ENCODE results near the gene PACRG. TPM values are rescaled to one million over a fixed set of nuclear protein-coding genes. Genes with fewer than 3 reads are reported as not detected.

Gene PACRG
- total and polyA plus RNA-seq, 2 experiments from 2014 or later = 0.17 to 0.68 TPM

DNA sequence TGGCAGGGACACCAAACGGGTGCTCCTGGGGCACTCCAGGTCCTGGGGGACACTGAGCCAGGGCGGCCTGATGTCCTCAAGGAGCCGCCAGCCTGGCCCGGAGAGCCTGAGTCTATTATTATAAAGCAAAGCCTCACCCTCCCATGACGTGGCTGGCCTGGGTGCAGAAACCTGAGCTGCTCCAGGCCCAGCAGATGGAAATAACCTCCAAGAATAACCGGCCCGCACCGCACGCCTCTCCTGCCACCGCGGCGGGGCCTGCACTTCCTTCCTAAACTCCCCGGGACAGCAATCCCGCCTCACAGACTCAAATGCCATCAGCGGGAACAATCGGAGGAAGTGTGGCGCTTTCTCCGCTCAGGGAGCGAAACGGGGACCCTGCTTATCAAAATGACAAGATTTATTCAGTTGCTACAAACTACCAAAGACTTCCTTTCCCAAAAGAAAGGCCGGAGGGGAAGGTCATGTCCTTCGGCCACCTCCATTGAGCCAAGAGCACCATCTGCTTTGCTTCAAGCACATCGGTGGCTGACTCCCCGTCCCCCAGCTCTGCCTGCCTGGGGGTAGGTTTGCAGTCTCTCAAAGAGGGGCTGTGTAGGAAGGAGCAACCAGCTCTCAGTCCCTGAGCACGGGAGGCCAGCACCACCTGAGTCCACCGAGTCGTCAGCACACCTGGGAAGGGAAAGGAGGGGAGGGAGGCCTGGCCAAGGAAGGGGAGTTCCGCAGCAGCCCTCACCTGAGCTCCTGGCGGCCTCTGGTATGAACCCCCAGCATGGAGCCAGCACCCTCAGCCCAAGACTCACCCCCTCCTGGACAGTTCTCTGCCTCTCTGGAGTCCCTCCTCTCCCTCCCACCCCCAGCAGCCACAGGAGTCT lies 608.1 kb downstream of the PACRG start:
- Mint-ChIP-seq H3K4me3 (no peak overlapping the region), H3K27me3 (ENCODE audit: insufficient read depth, low read depth, poor library complexity) (peaks cover 20% of the 10 kb centered on the region), H3K4me1 (peaks cover 19% of the 10 kb centered on the region), H3K27ac (no peak overlapping the region), H3K9me3 (no peaks in the 10 kb centered on the region; the same call in 2 of the 3 replicates), H3K36me3 (ENCODE audit: low read depth) (no peaks in the 10 kb centered on the region)
- no peaks in the 10 kb centered on the region for H3K79me2 ChIP-seq (replicated peaks; ENCODE audit: insufficient read depth)
- H3F3A ChIP-seq (replicated peaks; ENCODE audit: low read depth) = no peaks in the 10 kb centered on the region
- H3K4me1 ChIP-seq (ENCODE audit: insufficient read depth) = peaks cover 13% of the 10 kb centered on the region; the same call in 1 of the 2 replicates
- DNase-seq (ENCODE audit: low spot score) (peak; percentile 25), ATAC-seq (peak; percentile 59)
- no peaks in the 10 kb centered on the region for H3K27me3 ChIP-seq (ENCODE audit: insufficient read depth)
- no peaks in the 10 kb centered on the region for H4K20me1 ChIP-seq (replicated peaks; ENCODE audit: insufficient read depth)
- H3K4me2 ChIP-seq = no peak overlapping the region; the same call in 1 of the 2 replicates
- no peak overlapping the region for H3K27ac ChIP-seq (ENCODE audit: low read depth)
- H3K36me3 ChIP-seq (ENCODE audit: insufficient read depth) = no peaks in the 10 kb centered on the region
- no peak overlapping the region for H3K4me3 ChIP-seq
- H2AFZ ChIP-seq = peak overlapping the region; percentile 90
- H3K9me2 ChIP-seq (ENCODE audit: insufficient read depth) = no peaks in the 10 kb centered on the region
- TF ChIP-seq, protein P1, sequence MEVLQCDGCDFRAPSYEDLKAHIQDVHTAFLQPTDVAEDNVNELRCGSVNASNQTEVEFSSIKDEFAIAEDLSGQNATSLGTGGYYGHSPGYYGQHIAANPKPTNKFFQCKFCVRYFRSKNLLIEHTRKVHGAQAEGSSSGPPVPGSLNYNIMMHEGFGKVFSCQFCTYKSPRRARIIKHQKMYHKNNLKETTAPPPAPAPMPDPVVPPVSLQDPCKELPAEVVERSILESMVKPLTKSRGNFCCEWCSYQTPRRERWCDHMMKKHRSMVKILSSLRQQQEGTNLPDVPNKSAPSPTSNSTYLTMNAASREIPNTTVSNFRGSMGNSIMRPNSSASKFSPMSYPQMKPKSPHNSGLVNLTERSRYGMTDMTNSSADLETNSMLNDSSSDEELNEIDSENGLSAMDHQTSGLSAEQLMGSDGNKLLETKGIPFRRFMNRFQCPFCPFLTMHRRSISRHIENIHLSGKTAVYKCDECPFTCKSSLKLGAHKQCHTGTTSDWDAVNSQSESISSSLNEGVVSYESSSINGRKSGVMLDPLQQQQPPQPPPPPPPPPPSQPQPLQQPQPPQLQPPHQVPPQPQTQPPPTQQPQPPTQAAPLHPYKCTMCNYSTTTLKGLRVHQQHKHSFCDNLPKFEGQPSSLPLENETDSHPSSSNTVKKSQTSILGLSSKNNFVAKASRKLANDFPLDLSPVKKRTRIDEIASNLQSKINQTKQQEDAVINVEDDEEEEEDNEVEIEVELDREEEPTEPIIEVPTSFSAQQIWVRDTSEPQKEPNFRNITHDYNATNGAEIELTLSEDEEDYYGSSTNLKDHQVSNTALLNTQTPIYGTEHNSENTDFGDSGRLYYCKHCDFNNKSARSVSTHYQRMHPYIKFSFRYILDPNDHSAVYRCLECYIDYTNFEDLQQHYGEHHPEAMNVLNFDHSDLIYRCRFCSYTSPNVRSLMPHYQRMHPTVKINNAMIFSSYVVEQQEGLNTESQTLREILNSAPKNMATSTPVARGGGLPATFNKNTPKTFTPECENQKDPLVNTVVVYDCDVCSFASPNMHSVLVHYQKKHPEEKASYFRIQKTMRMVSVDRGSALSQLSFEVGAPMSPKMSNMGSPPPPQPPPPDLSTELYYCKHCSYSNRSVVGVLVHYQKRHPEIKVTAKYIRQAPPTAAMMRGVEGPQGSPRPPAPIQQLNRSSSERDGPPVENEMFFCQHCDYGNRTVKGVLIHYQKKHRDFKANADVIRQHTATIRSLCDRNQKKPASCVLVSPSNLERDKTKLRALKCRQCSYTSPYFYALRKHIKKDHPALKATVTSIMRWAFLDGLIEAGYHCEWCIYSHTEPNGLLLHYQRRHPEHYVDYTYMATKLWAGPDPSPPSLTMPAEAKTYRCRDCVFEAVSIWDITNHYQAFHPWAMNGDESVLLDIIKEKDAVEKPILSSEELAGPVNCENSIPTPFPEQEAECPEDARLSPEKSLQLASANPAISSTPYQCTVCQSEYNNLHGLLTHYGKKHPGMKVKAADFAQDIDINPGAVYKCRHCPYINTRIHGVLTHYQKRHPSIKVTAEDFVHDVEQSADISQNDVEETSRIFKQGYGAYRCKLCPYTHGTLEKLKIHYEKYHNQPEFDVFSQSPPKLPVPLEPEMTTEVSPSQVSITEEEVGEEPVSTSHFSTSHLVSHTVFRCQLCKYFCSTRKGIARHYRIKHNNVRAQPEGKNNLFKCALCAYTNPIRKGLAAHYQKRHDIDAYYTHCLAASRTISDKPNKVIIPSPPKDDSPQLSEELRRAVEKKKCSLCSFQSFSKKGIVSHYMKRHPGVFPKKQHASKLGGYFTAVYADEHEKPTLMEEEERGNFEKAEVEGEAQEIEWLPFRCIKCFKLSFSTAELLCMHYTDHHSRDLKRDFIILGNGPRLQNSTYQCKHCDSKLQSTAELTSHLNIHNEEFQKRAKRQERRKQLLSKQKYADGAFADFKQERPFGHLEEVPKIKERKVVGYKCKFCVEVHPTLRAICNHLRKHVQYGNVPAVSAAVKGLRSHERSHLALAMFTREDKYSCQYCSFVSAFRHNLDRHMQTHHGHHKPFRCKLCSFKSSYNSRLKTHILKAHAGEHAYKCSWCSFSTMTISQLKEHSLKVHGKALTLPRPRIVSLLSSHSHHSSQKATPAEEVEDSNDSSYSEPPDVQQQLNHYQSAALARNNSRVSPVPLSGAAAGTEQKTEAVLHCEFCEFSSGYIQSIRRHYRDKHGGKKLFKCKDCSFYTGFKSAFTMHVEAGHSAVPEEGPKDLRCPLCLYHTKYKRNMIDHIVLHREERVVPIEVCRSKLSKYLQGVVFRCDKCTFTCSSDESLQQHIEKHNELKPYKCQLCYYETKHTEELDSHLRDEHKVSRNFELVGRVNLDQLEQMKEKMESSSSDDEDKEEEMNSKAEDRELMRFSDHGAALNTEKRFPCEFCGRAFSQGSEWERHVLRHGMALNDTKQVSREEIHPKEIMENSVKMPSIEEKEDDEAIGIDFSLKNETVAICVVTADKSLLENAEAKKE (CRISPR knock-in tag; IDR thresholded peaks at IDR 0.05) = no peak
- TF ChIP-seq, protein P2, sequence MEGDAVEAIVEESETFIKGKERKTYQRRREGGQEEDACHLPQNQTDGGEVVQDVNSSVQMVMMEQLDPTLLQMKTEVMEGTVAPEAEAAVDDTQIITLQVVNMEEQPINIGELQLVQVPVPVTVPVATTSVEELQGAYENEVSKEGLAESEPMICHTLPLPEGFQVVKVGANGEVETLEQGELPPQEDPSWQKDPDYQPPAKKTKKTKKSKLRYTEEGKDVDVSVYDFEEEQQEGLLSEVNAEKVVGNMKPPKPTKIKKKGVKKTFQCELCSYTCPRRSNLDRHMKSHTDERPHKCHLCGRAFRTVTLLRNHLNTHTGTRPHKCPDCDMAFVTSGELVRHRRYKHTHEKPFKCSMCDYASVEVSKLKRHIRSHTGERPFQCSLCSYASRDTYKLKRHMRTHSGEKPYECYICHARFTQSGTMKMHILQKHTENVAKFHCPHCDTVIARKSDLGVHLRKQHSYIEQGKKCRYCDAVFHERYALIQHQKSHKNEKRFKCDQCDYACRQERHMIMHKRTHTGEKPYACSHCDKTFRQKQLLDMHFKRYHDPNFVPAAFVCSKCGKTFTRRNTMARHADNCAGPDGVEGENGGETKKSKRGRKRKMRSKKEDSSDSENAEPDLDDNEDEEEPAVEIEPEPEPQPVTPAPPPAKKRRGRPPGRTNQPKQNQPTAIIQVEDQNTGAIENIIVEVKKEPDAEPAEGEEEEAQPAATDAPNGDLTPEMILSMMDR (conservative IDR thresholded peaks at IDR 0.05; ENCODE audit: low read depth in 2 of 2) = no peak
- TF ChIP-seq POLR2AphosphoS5 (IDR thresholded peaks at IDR 0.05; ENCODE audit: low read depth) (no peak), ZNF331 (CRISPR knock-in tag; IDR thresholded peaks at IDR 0.05; ENCODE audit: low read depth) (no peak), EZH2phosphoT487 (IDR thresholded peaks at IDR 0.05; ENCODE audit: unreplicated experiment) (no peak), ZNF114 (CRISPR knock-in tag; IDR thresholded peaks at IDR 0.05) (no peak), CREB1 (CRISPR knock-in tag; IDR thresholded peaks at IDR 0.05; ENCODE audit: low read depth) (no peak), EZH2 (IDR thresholded peaks at IDR 0.05; ENCODE audit: low read depth, unreplicated experiment) (no peak), NANOG (IDR thresholded peaks at IDR 0.05; ENCODE audit: borderline replicate concordance) (no peak)
- TF ChIP-seq, protein P3, sequence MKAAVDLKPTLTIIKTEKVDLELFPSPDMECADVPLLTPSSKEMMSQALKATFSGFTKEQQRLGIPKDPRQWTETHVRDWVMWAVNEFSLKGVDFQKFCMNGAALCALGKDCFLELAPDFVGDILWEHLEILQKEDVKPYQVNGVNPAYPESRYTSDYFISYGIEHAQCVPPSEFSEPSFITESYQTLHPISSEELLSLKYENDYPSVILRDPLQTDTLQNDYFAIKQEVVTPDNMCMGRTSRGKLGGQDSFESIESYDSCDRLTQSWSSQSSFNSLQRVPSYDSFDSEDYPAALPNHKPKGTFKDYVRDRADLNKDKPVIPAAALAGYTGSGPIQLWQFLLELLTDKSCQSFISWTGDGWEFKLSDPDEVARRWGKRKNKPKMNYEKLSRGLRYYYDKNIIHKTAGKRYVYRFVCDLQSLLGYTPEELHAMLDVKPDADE (IDR thresholded peaks at IDR 0.05) = no peak
